Activated CD8-positive, alpha-beta memory T cell treated with anti-CD3 and anti-CD28 coated beads, Interleukin-2, amount 10 ng/mL, durations not matched to agents 7 days and 5 days (primary cell): ENCODE measurements around the gene TEN1. TPM values are rescaled to one million over a fixed set of nuclear protein-coding genes. Genes with fewer than 3 reads are reported as not detected.

ENCODE experiments used
- ATAC-seq: fragments of 150-1000 bp; cut with Tn5 transposase; one replicate; pipeline ENCODE4 v1.10.0; 2021; ENCODE audit warnings: moderate library complexity
- CTCF ChIA-PET: fragments of 350-600 bp; sonication (Branson Sonifier 250); formaldehyde crosslinking; loops from one replicate; lab custom pipeline; 2021; ENCODE audit warnings: antibody characterized with exemption; lab: Charles Lee
- DNase-seq: peaks from one replicate; pipeline ENCODE4 v3.0.0-alpha.2; 2020
- H3K27ac Mint-ChIP-seq: one replicate; pipeline ENCODE4 v1.8.0; 2021; ENCODE audit warnings: mild to moderate bottlenecking, mixed read lengths
- H3K27me3 Mint-ChIP-seq: one replicate; pipeline ENCODE4 v1.8.0; 2021; ENCODE audit warnings: mixed read lengths
- H3K36me3 Mint-ChIP-seq: one replicate; pipeline ENCODE4 v1.8.0; 2021; ENCODE audit warnings: mild to moderate bottlenecking, mixed read lengths
- H3K4me1 Mint-ChIP-seq: one replicate; pipeline ENCODE4 v1.8.0; 2021; ENCODE audit warnings: mixed read lengths
- H3K4me3 Mint-ChIP-seq: one replicate; pipeline ENCODE4 v1.8.0; 2021; ENCODE audit warnings: mild to moderate bottlenecking, moderate library complexity, mixed read lengths
- H3K9me3 Mint-ChIP-seq: one replicate; pipeline ENCODE4 v1.8.0; 2022; ENCODE audit warnings: low read depth, mixed read lengths
- total RNA-seq, 2 experiments: library from RNA; stranded (reverse); gene quantifications; one replicate each; pipeline ENCODE4 v1.2.3, GENCODE V29; 2021

Gene TEN1
- total RNA-seq, 2 experiments from 2014 or later, result 13.3 to 15.1 TPM

GRCh38 chr17:75981019-75981615, 2.1 kb downstream of the TEN1 start:
- Mint-ChIP-seq H3K27ac (peak overlapping the region; percentile 69), H3K36me3 (peaks cover 8% of the 10 kb centered on the region), H3K27me3 (no peaks in the 10 kb centered on the region), H3K4me3 (peak overlapping the region; percentile 97), H3K4me1 (peaks cover 32% of the 10 kb centered on the region), H3K9me3 (no peaks in the 10 kb centered on the region)
- DNase-seq, result no peak
- CTCF ChIA-PET, result interaction anchor here (0.7 to 1.9 kb wide), 6 partner anchors 19 to 394 kb away, joined by 3 to 5 read pairs (median 4); partner anchors contain the start of genes CDK3 and MYO15B
- no peak for ATAC-seq

- H3K4me1 Mint-ChIP-seq, result peaks cover 17% of the 10 kb centered on the region
- H3K27me3 Mint-ChIP-seq, result no peaks in the 10 kb centered on the region
- H3K4me3 Mint-ChIP-seq, result no peak overlapping the region
- DNase-seq, result no peak
- H3K27ac Mint-ChIP-seq, result no peak overlapping the region
- H3K36me3 Mint-ChIP-seq, result no peaks in the 10 kb centered on the region
- no peaks in the 10 kb centered on the region for H3K9me3 Mint-ChIP-seq
- ATAC-seq, result no peak
- CTCF ChIA-PET, result interaction anchor here (1.2 to 2.2 kb wide), 4 partner anchors 15 to 31 kb away, joined by 5 to 8 read pairs (median 6); partner anchors contain the start of gene CDK3
Observed at GRCh38 chr17:75983501-75984181, 4.6 kb downstream of the TEN1 start.

GRCh38 chr17:75985986-75986385, 6.9 kb downstream of the TEN1 start:
- CTCF ChIA-PET, result interaction anchor here (2.1 to 3.1 kb wide), 2 partner anchors 11 to 15 kb away, joined by 8 to 12 read pairs; partner anchors contain the start of gene CDK3
- H3K36me3 Mint-ChIP-seq, result no peaks in the 10 kb centered on the region
- H3K9me3 Mint-ChIP-seq, result no peaks in the 10 kb centered on the region
- H3K27me3 Mint-ChIP-seq, result no peaks in the 10 kb centered on the region
- no peak overlapping the region for H3K27ac Mint-ChIP-seq
- H3K4me3 Mint-ChIP-seq, result no peak overlapping the region
- H3K4me1 Mint-ChIP-seq, result peaks cover 3% of the 10 kb centered on the region
- ATAC-seq (no peak), DNase-seq (no peak)

GRCh38 chr17:75987041-75987440, 8.0 kb downstream of the TEN1 start:
- Mint-ChIP-seq H3K36me3 (peaks cover 4% of the 10 kb centered on the region), H3K27ac (no peak overlapping the region), H3K4me1 (peaks cover 3% of the 10 kb centered on the region), H3K9me3 (no peaks in the 10 kb centered on the region), H3K4me3 (no peak overlapping the region), H3K27me3 (no peaks in the 10 kb centered on the region)
- ATAC-seq (no peak), DNase-seq (no peak)
- CTCF ChIA-PET, result interaction anchor here (0.7 to 3.1 kb wide), 3 partner anchors 10 to 303 kb away, joined by 3 to 12 read pairs (median 3); no protein-coding TSS in a partner anchor

GRCh38 chr17:75991396-75991795, 12.4 kb downstream of the TEN1 start:
- Mint-ChIP-seq H3K36me3 (peaks cover 4% of the 10 kb centered on the region), H3K9me3 (no peaks in the 10 kb centered on the region), H3K27ac (no peak overlapping the region), H3K27me3 (no peaks in the 10 kb centered on the region), H3K4me1 (peaks cover under 1% of the 10 kb centered on the region), H3K4me3 (no peak overlapping the region)
- no peak for ATAC-seq
- DNase-seq, result no peak
- CTCF ChIA-PET, result interaction anchor here (0.7 to 3.4 kb wide), 5 partner anchors 11 to 406 kb away, joined by 3 to 11 read pairs (median 3); no protein-coding TSS in a partner anchor

- Mint-ChIP-seq H3K27ac (no peak overlapping the region), H3K4me3 (no peak overlapping the region), H3K4me1 (peaks cover 14% of the 10 kb centered on the region), H3K27me3 (no peaks in the 10 kb centered on the region), H3K36me3 (peaks cover 4% of the 10 kb centered on the region), H3K9me3 (no peaks in the 10 kb centered on the region)
- ATAC-seq, result no peak
- CTCF ChIA-PET, result interaction anchor here (1.4 to 13.4 kb wide), 2 partner anchors 10 to 22 kb away, joined by 3 to 135 read pairs; no protein-coding TSS in a partner anchor
- no peak for DNase-seq
Observed at GRCh38 chr17:75994802-75995370, 15.8 kb downstream of the TEN1 start.

GRCh38 chr17:75995385-75995925, 16.4 kb downstream of the TEN1 start:
- H3K27me3 Mint-ChIP-seq, result no peaks in the 10 kb centered on the region
- DNase-seq (no peak), ATAC-seq (no peak)
- H3K27ac Mint-ChIP-seq, result no peak overlapping the region
- H3K4me3 Mint-ChIP-seq, result no peak overlapping the region
- no peaks in the 10 kb centered on the region for H3K9me3 Mint-ChIP-seq
- CTCF ChIA-PET, result interaction anchor here (1.4 to 13.4 kb wide), 6 partner anchors 10 to 91 kb away, joined by 3 to 135 read pairs (median 10); partner anchors contain the start of gene MRPL38
- H3K4me1 Mint-ChIP-seq, result peaks cover 14% of the 10 kb centered on the region
- H3K36me3 Mint-ChIP-seq, result peaks cover 4% of the 10 kb centered on the region

GRCh38 chr17:75996665-75997590, 17.9 kb downstream of the TEN1 start:
- CTCF ChIA-PET, result interaction anchor here (0.6 to 13.4 kb wide), 11 partner anchors 9 to 1628 kb away, joined by 3 to 135 read pairs (median 6); partner anchors contain the start of gene MRPL38
- peak overlapping the region; percentile 25 for H3K4me3 Mint-ChIP-seq
- H3K27ac Mint-ChIP-seq, result peak overlapping the region; percentile 79
- peaks cover 14% of the 10 kb centered on the region for H3K4me1 Mint-ChIP-seq
- no peaks in the 10 kb centered on the region for H3K27me3 Mint-ChIP-seq
- ATAC-seq (peak; percentile 32), DNase-seq (peak; percentile 54)
- H3K36me3 Mint-ChIP-seq, result no peaks in the 10 kb centered on the region
- H3K9me3 Mint-ChIP-seq, result no peaks in the 10 kb centered on the region

GRCh38 chr17:75998327-75998795, 19.3 kb downstream of the TEN1 start:
- Mint-ChIP-seq H3K36me3 (no peaks in the 10 kb centered on the region), H3K4me1 (peaks cover 14% of the 10 kb centered on the region), H3K27ac (no peak overlapping the region), H3K9me3 (no peaks in the 10 kb centered on the region), H3K4me3 (no peak overlapping the region), H3K27me3 (no peaks in the 10 kb centered on the region)
- CTCF ChIA-PET, result interaction anchor here (0.6 to 13.4 kb wide), 7 partner anchors 14 to 94 kb away, joined by 3 to 135 read pairs (median 7); partner anchors contain the start of genes FBF1 and MRPL38
- no peak for ATAC-seq
- DNase-seq, result no peak

- no peaks in the 10 kb centered on the region for H3K36me3 Mint-ChIP-seq
- DNase-seq (peak; percentile 75), ATAC-seq (peak; percentile 77)
- H3K4me3 Mint-ChIP-seq, result no peak overlapping the region
- H3K27me3 Mint-ChIP-seq, result no peaks in the 10 kb centered on the region
- no peak overlapping the region for H3K27ac Mint-ChIP-seq
- H3K9me3 Mint-ChIP-seq, result no peaks in the 10 kb centered on the region
- CTCF ChIA-PET, result interaction anchor here (0.6 to 13.4 kb wide), 18 partner anchors 10 to 539 kb away, joined by 3 to 135 read pairs (median 4); partner anchors contain the start of genes ACOX1, MRPL38 and TEN1
- H3K4me1 Mint-ChIP-seq, result peaks cover 14% of the 10 kb centered on the region
Observed at GRCh38 chr17:76000016-76000754, 21.1 kb downstream of the TEN1 start.

GRCh38 chr17:76000755-76001521, 21.9 kb downstream of the TEN1 start, which contains the start of gene CDK3:
CDK3 (plus strand) TSS chr17:76000855; CDS start chr17:76001426, 571 bp downstream.
- Mint-ChIP-seq H3K27me3 (no peaks in the 10 kb centered on the region), H3K4me1 (peaks cover 14% of the 10 kb centered on the region), H3K36me3 (no peaks in the 10 kb centered on the region), H3K9me3 (no peaks in the 10 kb centered on the region), H3K27ac (peak within 1 kb of the TSS; percentile 19), H3K4me3 (no peak within 1 kb of the TSS)
- ATAC-seq (no peak), DNase-seq (no peak)
- CTCF ChIA-PET, result interaction anchor here (0.6 to 13.4 kb wide), 20 partner anchors 9 to 539 kb away, joined by 3 to 135 read pairs (median 4); partner anchors contain the start of genes ACOX1, MRPL38, SPHK1 and TEN1
